NCI-H2081 treated with DMSO at 0.1 percent for 48 hours (cell line): ENCODE results near the gene C22orf15.

Source experiments
- DNase-seq: peaks from one replicate; lab custom pipeline; 2025; lab: John Stamatoyannopoulos, UW

The C22orf15 gene

GRCh38 chr22:23789121-23789520 lies 26.3 kb downstream of the C22orf15 start:
- DNase-seq = no peak

GRCh38 chr22:23789638-23790037 lies 26.8 kb downstream of the C22orf15 start:
- DNase-seq = no peak

- DNase-seq = no peak
These were observed 28.3 kb downstream of the C22orf15 start for GRCh38 chr22:23790819-23791737.

GRCh38 chr22:23791738-23792645 lies 29.2 kb downstream of the C22orf15 start:
- DNase-seq = no peak

- DNase-seq = no peak
These were observed 30.5 kb downstream of the C22orf15 start for GRCh38 chr22:23793326-23793725.

GRCh38 chr22:23796461-23796860 lies 33.7 kb downstream of the C22orf15 start:
- no peak for DNase-seq

GRCh38 chr22:23800297-23801237 lies 37.8 kb downstream of the C22orf15 start:
- no peak for DNase-seq

GRCh38 chr22:23801238-23801821 lies 38.5 kb downstream of the C22orf15 start:
- DNase-seq = no peak

GRCh38 chr22:23801886-23802377 lies 39.1 kb downstream of the C22orf15 start:
- DNase-seq = no peak

GRCh38 chr22:23803001-23803819 lies 40.4 kb downstream of the C22orf15 start:
- DNase-seq = no peak

- DNase-seq = no peak
These were observed 42.0 kb downstream of the C22orf15 start for GRCh38 chr22:23804781-23805291.

GRCh38 chr22:23806837-23807236 lies 44.0 kb downstream of the C22orf15 start:
- DNase-seq = no peak

- no peak for DNase-seq
These were observed 49.6 kb downstream of the C22orf15 start for GRCh38 chr22:23812378-23812777.
